Esophagus (tissue), 2 donors: ENCODE measurements around the gene ZFYVE16. TPM values are rescaled to one million over a fixed set of nuclear protein-coding genes. Genes with fewer than 3 reads are reported as not detected.

Experiments
- H3K27ac ChIP-seq, 2 donors: one replicate each; pipeline ENCODE4 v1.5.1; 2013; ENCODE audit warnings: low read depth in 2 of 2, mild to moderate bottlenecking in 2 of 2, inconsistent platforms in 1 of 2, low read length in 1 of 2, moderate library complexity in 1 of 2
- H3K27me3 ChIP-seq, 2 donors: one replicate each; pipeline ENCODE4 v1.6.1; 2013; ENCODE audit warnings: low read length in 2 of 2, control low read depth in 1 of 2, mild to moderate bottlenecking in 1 of 2; ENCODE audit not compliant: insufficient read depth in 2 of 2, control insufficient read depth in 1 of 2
- H3K36me3 ChIP-seq, 2 donors: one replicate each; pipeline ENCODE4 v1.6.1; 2013; ENCODE audit warnings: low read length in 1 of 2; ENCODE audit not compliant: control insufficient read depth in 2 of 2, insufficient read depth in 2 of 2
- H3K4me1 ChIP-seq, 2 donors: one replicate each; pipeline ENCODE4 v1.6.1; 2013; ENCODE audit warnings: low read length in 1 of 2; ENCODE audit not compliant: control insufficient read depth in 2 of 2, insufficient read depth in 2 of 2
- H3K4me3 ChIP-seq, 2 donors: one replicate each; pipeline ENCODE4 v1.5.1; 2013; ENCODE audit warnings: low read length in 2 of 2, mild to moderate bottlenecking in 2 of 2, low read depth in 1 of 2, moderate library complexity in 1 of 2
- H3K9me3 ChIP-seq, 2 donors: one replicate each; pipeline ENCODE4 v1.6.1; 2013; ENCODE audit warnings: mild to moderate bottlenecking in 2 of 2, low read depth in 1 of 2, low read length in 1 of 2, moderate library complexity in 1 of 2; ENCODE audit not compliant: control insufficient read depth in 2 of 2, insufficient read depth in 1 of 2
- WGBS, 2 donors: extraction: QIAGEN DNeasy Blood & Tissue Kit; methylation state at CpG; one replicate each; pipeline ENCODE4 v1.1.7; 2013; 5-methylcytosine and 5-hydroxymethylcytosine counted together
- polyA plus RNA-seq, 2 donors: library from polyadenylated mRNA; stranded (reverse); fragments of 200-250 nt; gene quantifications; one replicate each; pipeline ENCODE4 v1.2.3, GENCODE V29; 2013
- donor health status: healthy with polysubstance abuse.
- donor health status: Bipolar disorder and iron deficiency.

ZFYVE16 gene
- polyA plus RNA-seq, 2 donors = 6.9 to 11.9 TPM

DNA sequence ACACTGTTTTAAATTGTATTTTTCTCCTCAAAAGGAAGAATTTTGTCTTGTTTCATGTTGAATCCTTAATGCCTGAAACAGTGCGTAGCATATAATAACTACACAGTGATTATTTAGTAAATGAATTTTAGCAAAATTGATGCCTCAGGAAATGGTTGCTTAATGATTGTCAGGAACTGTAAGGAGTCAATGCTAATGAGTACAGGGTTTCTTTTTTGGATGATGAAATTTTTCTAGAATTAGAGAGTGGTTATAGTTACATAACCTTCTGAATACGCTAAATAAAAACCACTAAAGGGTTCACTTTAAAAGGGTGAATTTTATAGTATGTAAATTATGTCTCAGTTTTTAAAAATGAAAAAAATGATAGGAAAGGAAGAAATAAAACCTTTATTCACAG, 94.9 kb downstream of the ZFYVE16 start:
- Histone ChIP-seq H3K27ac (no peak overlapping the region), H3K4me3 (no peak overlapping the region), H3K36me3 (no peaks in the 10 kb centered on the region), H3K4me1 (no peaks in the 10 kb centered on the region), H3K27me3 (no peaks in the 10 kb centered on the region), H3K9me3 (no peaks in the 10 kb centered on the region)
- 93 to 97% methylated on average over 2 of the region's 2 CpGs for WGBS, 2 donors

DNA sequence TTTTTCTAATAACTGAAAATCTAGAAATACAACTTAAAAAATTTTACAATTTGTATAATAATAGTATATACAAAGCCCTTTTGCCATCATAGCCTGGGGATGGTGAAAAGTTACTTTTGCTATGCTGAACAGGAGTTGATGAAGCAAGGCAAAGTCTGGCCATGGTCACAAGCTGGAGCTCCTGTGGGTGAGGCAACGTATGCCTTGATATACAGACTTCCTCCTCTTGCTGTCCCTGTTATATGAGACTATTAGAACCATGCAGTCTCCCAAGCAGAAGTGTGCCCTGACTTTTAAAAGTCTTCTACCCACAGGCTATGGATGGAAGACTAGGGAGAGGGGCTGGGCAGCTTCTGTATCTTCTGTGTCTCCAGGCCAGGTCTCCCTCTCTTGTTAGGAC, 95.8 kb downstream of the ZFYVE16 start:
- Histone ChIP-seq H3K27ac (no peak overlapping the region), H3K36me3 (no peaks in the 10 kb centered on the region), H3K4me1 (no peaks in the 10 kb centered on the region), H3K9me3 (no peaks in the 10 kb centered on the region), H3K4me3 (no peak overlapping the region), H3K27me3 (no peaks in the 10 kb centered on the region)
- 67 to 90% methylated on average over 1 of the region's 1 CpG for WGBS, 2 donors

DNA sequence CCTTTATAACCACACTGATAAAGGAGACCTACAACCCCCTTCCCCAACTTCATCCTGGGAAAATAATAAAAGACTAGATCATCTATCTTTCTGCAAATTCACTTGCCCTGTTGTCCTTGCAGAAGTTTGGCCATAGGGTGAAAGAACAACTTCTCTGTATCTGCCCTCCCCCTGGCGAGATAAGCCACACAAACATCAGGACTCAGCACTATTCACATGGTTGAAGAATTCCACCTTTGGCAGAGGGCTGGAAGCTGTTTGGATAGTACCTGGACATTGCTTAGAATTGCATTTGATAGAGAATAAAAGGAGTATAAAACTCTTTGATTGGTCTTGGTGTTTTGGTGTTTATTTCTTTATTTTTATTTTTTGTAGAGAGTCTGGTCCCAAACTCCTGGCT, 97.0 kb downstream of the ZFYVE16 start:
- no peak overlapping the region for H3K27ac ChIP-seq
- H3K9me3 ChIP-seq = no peaks in the 10 kb centered on the region
- WGBS, 2 donors = 74 to 80% methylated on average over 1 of the region's 1 CpG
- no peaks in the 10 kb centered on the region for H3K27me3 ChIP-seq
- no peaks in the 10 kb centered on the region for H3K4me1 ChIP-seq
- H3K36me3 ChIP-seq = no peaks in the 10 kb centered on the region
- H3K4me3 ChIP-seq = no peak overlapping the region

DNA sequence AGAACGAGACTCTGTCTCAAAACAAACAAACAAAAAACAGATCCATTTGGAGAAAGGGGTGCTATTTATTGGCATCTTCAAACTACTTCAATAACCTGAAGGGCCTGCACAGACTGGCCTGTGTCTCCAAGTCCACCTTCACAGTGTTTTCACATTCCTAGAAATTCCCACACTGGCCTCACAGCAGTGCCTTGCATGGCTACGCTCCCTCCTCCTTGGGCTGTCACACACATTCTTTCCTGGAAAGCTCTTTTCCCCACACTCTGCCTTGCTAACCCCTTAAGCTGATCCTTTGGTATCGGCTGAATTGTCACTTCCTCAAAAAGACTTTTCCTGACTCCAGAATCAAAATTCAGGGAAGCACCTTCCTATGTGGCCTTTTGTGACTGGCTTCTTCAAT, 99.8 kb downstream of the ZFYVE16 start:
- WGBS, 2 donors = 95 to 97% methylated on average over 3 of the region's 3 CpGs
- Histone ChIP-seq H3K27ac (no peak overlapping the region), H3K27me3 (no peaks in the 10 kb centered on the region), H3K36me3 (no peaks in the 10 kb centered on the region), H3K4me1 (no peaks in the 10 kb centered on the region), H3K9me3 (no peaks in the 10 kb centered on the region), H3K4me3 (no peak overlapping the region)

DNA sequence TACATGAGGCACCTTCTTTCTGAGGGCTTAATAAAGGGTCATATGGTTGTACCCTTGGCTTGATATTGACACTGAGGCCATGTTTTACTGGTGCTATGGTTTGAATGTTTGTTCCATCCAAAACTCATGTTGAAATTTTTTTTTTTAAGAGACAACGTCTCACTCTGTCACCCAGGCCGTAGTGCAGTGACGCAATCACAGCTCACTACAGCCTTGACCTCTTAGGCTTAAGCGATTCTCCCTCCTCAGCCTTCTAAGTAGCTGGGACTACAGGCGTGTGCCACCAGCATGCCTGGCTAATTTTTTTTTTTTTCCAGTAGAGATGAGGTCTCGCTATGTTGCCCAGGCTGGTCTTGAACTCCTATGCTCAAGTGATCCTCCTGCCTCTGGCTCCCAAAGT, 101.0 kb downstream of the ZFYVE16 start:
- H3K27me3 ChIP-seq = no peaks in the 10 kb centered on the region
- no peaks in the 10 kb centered on the region for H3K4me1 ChIP-seq
- H3K9me3 ChIP-seq = no peaks in the 10 kb centered on the region
- H3K27ac ChIP-seq = no peak overlapping the region
- no peaks in the 10 kb centered on the region for H3K36me3 ChIP-seq
- 94 to 95% methylated on average over 6 of the region's 6 CpGs for WGBS, 2 donors
- no peak overlapping the region for H3K4me3 ChIP-seq

DNA sequence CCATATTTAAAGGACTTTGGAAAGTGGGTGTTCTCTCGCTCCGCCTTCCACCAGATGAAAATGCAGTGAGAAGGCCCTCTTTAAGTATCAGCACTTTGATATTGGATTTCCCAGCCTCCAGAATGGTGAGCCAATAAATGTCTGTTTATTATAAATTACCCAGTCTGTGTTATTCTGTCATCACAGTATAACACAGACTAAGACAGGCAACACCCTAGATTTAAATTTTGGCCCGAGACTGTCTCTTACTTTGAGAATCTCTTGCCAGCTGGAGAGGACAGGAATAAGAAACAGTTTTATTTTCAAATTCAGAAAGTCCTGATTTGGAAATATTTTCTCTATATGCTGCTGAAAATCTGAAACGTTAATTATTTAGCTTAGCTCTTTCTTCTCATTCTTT, 101.5 kb downstream of the ZFYVE16 start:
- Histone ChIP-seq H3K4me3 (no peak overlapping the region), H3K9me3 (no peaks in the 10 kb centered on the region), H3K4me1 (no peaks in the 10 kb centered on the region), H3K27me3 (no peaks in the 10 kb centered on the region), H3K27ac (no peak overlapping the region), H3K36me3 (no peaks in the 10 kb centered on the region)
- 82 to 83% methylated on average over 4 of the region's 4 CpGs for WGBS, 2 donors

DNA sequence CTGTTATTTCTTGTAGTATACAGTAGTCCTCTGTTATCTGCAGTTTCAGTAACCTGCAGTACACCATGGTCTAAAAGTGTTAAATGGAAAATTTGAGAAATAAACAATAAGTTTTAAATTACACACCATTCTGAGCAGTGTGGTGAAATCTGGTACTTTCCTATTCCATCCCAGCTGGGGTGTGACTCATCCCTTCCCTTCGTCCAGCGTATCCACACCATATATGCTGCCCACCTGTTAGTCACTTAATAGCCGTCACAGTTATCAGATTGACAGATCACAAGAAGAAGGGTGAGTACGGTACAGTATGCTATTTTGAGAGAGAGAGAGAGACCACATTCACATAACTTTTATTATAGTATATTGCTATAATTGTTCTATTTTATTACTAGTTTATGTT, 109.0 kb downstream of the ZFYVE16 start:
- Histone ChIP-seq H3K27me3 (no peaks in the 10 kb centered on the region), H3K36me3 (no peaks in the 10 kb centered on the region), H3K9me3 (no peaks in the 10 kb centered on the region), H3K27ac (no peak overlapping the region), H3K4me1 (no peaks in the 10 kb centered on the region), H3K4me3 (no peak overlapping the region)
- WGBS, 2 donors = 50 to 75% methylated on average over 4 of the region's 4 CpGs

Other genes starting within 250 kb of the ZFYVE16 start
- 10 to 100 TPM; 10.8 to 11.7 TPM for gene SERINC5, start 152.0 kb upstream of the ZFYVE16 start, polyA plus RNA-seq
- not detected for gene SPZ1, start 88.1 kb upstream of the ZFYVE16 start, polyA plus RNA-seq
- under 1 TPM; 0.67 to 0.83 TPM for gene FAM151B, start 80.0 kb downstream of the ZFYVE16 start, polyA plus RNA-seq
- gene ANKRD34B, start 162.2 kb downstream of the ZFYVE16 start, polyA plus RNA-seq = not detected
- gene MSH3, start 246.6 kb downstream of the ZFYVE16 start, polyA plus RNA-seq = 1 to 10 TPM; 2.7 to 3.6 TPM
- 10 to 100 TPM in 1 of 2 donors, 1 to 10 TPM in 1; 10.0 to 12.1 TPM for gene DHFR, start 246.9 kb downstream of the ZFYVE16 start, polyA plus RNA-seq